ENCODE measurements around the gene FZD8. TPM values are rescaled to one million over a fixed set of nuclear protein-coding genes. Genes with fewer than 3 reads are reported as not detected.

FZD8 gene
- polyA plus RNA-seq, 1 of the 3 experiments (the other 2 are of a cell fraction), result 1.4 TPM

DNA sequence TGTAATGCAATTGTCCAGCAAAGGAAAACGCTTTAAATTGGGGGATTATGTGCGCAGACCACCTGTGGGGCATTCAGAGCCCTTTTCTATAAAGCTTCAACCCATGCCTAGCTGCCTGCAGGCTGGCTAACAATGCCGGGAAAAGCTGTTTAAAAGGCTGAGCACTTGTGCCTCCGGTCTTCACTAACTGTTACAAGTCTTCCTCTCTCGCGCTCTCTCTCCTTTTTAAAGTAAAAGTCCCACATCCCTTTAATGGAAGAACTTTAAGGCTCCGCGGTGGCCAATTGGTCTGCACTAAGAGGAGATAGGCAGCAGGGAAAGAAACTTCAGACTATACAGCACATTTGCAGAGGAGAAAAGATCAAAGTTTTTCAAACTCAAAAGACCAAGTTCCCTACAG is 4.6 kb downstream of the FZD8 start:
- Histone ChIP-seq H3K9me3 (no peaks in the 10 kb centered on the region), H3K27me3 (ENCODE audit: insufficient read depth) (no peaks in the 10 kb centered on the region; the same call in 1 of the 2 replicates), H3K4me2 (peak overlapping the region; percentile 38; the same call in 1 of the 2 replicates), H3F3A (replicated peaks; ENCODE audit: insufficient read depth) (peaks cover 28% of the 10 kb centered on the region), H2AFZ (ENCODE audit: low read depth) (no peak overlapping the region), H3K36me3 (replicated peaks in 1 of 2; ENCODE audit: control insufficient read depth in 1 of 2, insufficient read depth in 2 of 2, low read length in 1 of 2) (peaks cover 0 to 11% of the 10 kb centered on the region in 2 experiments), H4K20me1 (ENCODE audit: insufficient read depth) (peaks cover 30% of the 10 kb centered on the region), H3K79me2 (ENCODE audit: insufficient read depth) (peaks cover 24% of the 10 kb centered on the region), H3K9ac (no peak overlapping the region), H3K4me3 (ENCODE audit: low read depth in 2 of 2, low read length in 1 of 2) (peak overlapping the region in 1 of 2 experiments; percentile 18; a peak in 1 of 4 replicates), H3K27ac (ENCODE audit: low read depth in 2 of 2, low read length in 1 of 2) (no peak overlapping the region), H3K9me2 (no peaks in the 10 kb centered on the region), H3K4me1 (ENCODE audit: control insufficient read depth in 1 of 2, insufficient read depth in 2 of 2, low read depth in 1 of 2, low read length in 1 of 2) (peaks cover 7 to 18% of the 10 kb centered on the region in 2 experiments; a peak in 2 of 4 replicates)
- no peak for DNase-seq
- ChIA-PET CTCF (interaction anchor here (0.6 to 3.5 kb wide), 11 partner anchors 25 to 1626 kb away, joined by 3 to 55 read pairs (median 4); no protein-coding TSS in a partner anchor), POLR2A (no interaction called here)
- 90% methylated on average over 8 of the region's 8 CpGs for WGBS (ENCODE audit: low lambda C conversion rate)
- TF ChIP-seq TCF12 (IDR thresholded peaks at IDR 0.05) (no peak), YY1 (IDR thresholded peaks at IDR 0.05; ENCODE audit: low read depth) (no peak), POLR2AphosphoS5 (IDR thresholded peaks at IDR 0.05; ENCODE audit: low read depth, low read length) (no peak), GATA2 (CRISPR knock-in tag; IDR thresholded peaks at IDR 0.05) (no peak), JUND (IDR thresholded peaks at IDR 0.05) (no peak), EP300 (IDR thresholded peaks at IDR 0.05; ENCODE audit: borderline replicate concordance in 1 of 2, low read depth in 1 of 2, low read length in 1 of 2) (no peak), ELF1 (IDR thresholded peaks at IDR 0.05) (no peak), FOXJ3 (CRISPR knock-in tag; IDR thresholded peaks at IDR 0.05) (no peak)

DNA sequence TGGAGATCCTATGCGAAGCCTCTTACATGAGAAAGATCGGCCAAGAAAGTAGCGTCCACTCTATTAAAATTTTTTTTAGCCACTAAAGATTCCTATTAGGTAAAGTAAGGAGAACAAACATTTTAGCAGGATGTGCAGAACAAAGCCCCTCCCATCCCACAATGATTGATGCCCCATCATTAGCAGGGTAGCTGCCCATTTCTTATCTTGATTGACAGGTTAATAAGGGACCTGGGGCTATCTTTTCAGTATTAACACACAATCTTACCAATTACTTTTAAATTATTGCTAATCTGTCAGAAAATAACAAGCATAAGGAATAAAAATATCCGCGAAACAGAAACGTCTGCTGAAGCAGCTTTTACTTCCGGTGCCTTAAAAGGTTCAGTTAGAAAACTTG is 5.1 kb downstream of the FZD8 start:
- H4K20me1 ChIP-seq (ENCODE audit: insufficient read depth), result peaks cover 30% of the 10 kb centered on the region
- no peak overlapping the region for H3K4me3 ChIP-seq (ENCODE audit: low read depth in 2 of 2, low read length in 1 of 2)
- peaks cover 0 to 11% of the 10 kb centered on the region in 2 experiments for H3K36me3 ChIP-seq (replicated peaks in 1 of 2; ENCODE audit: control insufficient read depth in 1 of 2, insufficient read depth in 2 of 2, low read length in 1 of 2)
- no peaks in the 10 kb centered on the region for H3K9me3 ChIP-seq
- no peak for DNase-seq
- H3K27ac ChIP-seq (ENCODE audit: low read depth in 2 of 2, low read length in 1 of 2), result no peak overlapping the region
- CTCF ChIA-PET, result interaction anchor here (0.6 to 3.5 kb wide), 18 partner anchors 10 to 1626 kb away, joined by 3 to 55 read pairs (median 4); no protein-coding TSS in a partner anchor
- TF ChIP-seq TCF12 (IDR thresholded peaks at IDR 0.05) (no peak), POLR2AphosphoS5 (IDR thresholded peaks at IDR 0.05; ENCODE audit: low read depth, low read length) (no peak), RCOR1 (IDR thresholded peaks at IDR 0.05; ENCODE audit: low read length) (no peak), FOSL2 (IDR thresholded peaks at IDR 0.05; ENCODE audit: borderline replicate concordance, low read depth) (no peak), YY1 (IDR thresholded peaks at IDR 0.05; ENCODE audit: low read depth) (no peak), NFIC (IDR thresholded peaks at IDR 0.05; ENCODE audit: borderline replicate concordance) (no peak), JUND (IDR thresholded peaks at IDR 0.05) (no peak), RXRA (IDR thresholded peaks at IDR 0.05; ENCODE audit: borderline replicate concordance, low read depth) (no peak), RFX5 (IDR thresholded peaks at IDR 0.05; ENCODE audit: low read length) (no peak), CHD2 (IDR thresholded peaks at IDR 0.05; ENCODE audit: low read length, partially characterized antibody) (no peak)
- TF ChIP-seq, protein P1, sequence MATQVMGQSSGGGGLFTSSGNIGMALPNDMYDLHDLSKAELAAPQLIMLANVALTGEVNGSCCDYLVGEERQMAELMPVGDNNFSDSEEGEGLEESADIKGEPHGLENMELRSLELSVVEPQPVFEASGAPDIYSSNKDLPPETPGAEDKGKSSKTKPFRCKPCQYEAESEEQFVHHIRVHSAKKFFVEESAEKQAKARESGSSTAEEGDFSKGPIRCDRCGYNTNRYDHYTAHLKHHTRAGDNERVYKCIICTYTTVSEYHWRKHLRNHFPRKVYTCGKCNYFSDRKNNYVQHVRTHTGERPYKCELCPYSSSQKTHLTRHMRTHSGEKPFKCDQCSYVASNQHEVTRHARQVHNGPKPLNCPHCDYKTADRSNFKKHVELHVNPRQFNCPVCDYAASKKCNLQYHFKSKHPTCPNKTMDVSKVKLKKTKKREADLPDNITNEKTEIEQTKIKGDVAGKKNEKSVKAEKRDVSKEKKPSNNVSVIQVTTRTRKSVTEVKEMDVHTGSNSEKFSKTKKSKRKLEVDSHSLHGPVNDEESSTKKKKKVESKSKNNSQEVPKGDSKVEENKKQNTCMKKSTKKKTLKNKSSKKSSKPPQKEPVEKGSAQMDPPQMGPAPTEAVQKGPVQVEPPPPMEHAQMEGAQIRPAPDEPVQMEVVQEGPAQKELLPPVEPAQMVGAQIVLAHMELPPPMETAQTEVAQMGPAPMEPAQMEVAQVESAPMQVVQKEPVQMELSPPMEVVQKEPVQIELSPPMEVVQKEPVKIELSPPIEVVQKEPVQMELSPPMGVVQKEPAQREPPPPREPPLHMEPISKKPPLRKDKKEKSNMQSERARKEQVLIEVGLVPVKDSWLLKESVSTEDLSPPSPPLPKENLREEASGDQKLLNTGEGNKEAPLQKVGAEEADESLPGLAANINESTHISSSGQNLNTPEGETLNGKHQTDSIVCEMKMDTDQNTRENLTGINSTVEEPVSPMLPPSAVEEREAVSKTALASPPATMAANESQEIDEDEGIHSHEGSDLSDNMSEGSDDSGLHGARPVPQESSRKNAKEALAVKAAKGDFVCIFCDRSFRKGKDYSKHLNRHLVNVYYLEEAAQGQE (IDR thresholded peaks at IDR 0.05; ENCODE audit: low read depth, low read length), result no peak
- TF ChIP-seq, protein P2, sequence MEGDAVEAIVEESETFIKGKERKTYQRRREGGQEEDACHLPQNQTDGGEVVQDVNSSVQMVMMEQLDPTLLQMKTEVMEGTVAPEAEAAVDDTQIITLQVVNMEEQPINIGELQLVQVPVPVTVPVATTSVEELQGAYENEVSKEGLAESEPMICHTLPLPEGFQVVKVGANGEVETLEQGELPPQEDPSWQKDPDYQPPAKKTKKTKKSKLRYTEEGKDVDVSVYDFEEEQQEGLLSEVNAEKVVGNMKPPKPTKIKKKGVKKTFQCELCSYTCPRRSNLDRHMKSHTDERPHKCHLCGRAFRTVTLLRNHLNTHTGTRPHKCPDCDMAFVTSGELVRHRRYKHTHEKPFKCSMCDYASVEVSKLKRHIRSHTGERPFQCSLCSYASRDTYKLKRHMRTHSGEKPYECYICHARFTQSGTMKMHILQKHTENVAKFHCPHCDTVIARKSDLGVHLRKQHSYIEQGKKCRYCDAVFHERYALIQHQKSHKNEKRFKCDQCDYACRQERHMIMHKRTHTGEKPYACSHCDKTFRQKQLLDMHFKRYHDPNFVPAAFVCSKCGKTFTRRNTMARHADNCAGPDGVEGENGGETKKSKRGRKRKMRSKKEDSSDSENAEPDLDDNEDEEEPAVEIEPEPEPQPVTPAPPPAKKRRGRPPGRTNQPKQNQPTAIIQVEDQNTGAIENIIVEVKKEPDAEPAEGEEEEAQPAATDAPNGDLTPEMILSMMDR (IDR thresholded peaks at IDR 0.05), result no peak
- peaks cover 7 to 16% of the 10 kb centered on the region in 2 experiments; a peak in 2 of 4 replicates for H3K4me1 ChIP-seq (ENCODE audit: control insufficient read depth in 1 of 2, insufficient read depth in 2 of 2, low read depth in 1 of 2, low read length in 1 of 2)
- no peak overlapping the region for H3K9ac ChIP-seq
- no peaks in the 10 kb centered on the region for H3K27me3 ChIP-seq (ENCODE audit: insufficient read depth)
- H3K9me2 ChIP-seq, result no peaks in the 10 kb centered on the region
- no peak overlapping the region for H3K4me2 ChIP-seq
- H3F3A ChIP-seq (replicated peaks; ENCODE audit: insufficient read depth), result peaks cover 28% of the 10 kb centered on the region
- 85% methylated on average over 7 of the region's 7 CpGs for WGBS (ENCODE audit: low lambda C conversion rate)
- no peak overlapping the region for H2AFZ ChIP-seq (ENCODE audit: low read depth)
- POLR2A ChIA-PET, result no interaction called here
- H3K79me2 ChIP-seq (ENCODE audit: insufficient read depth), result peaks cover 24% of the 10 kb centered on the region

Data from SK-N-SH (cell line).